Stimulated activated CD8-positive, alpha-beta memory T cell treated with anti-CD3 and anti-CD28 coated beads, Interleukin-15, amount 100 ng/mL, for 48 hours (primary cell): ENCODE measurements around the gene UNC5B.

Experiments used
- DNase-seq, 2 donors: peaks; one replicate each; pipeline ENCODE4 v3.0.0-alpha.2; 2020; ENCODE audit warnings: low read depth in 2 of 2

Gene UNC5B

GRCh38 chr10:71239131-71239915 is 27.0 kb downstream of the UNC5B start:
- DNase-seq = no peak

- DNase-seq = no peak
These were observed 27.8 kb downstream of the UNC5B start for GRCh38 chr10:71239946-71240795.

GRCh38 chr10:71241114-71241829 is 28.9 kb downstream of the UNC5B start:
- no peak for DNase-seq

GRCh38 chr10:71241830-71242621 is 29.7 kb downstream of the UNC5B start:
- DNase-seq = no peak

GRCh38 chr10:71242622-71243009 is 30.2 kb downstream of the UNC5B start:
- DNase-seq = no peak

GRCh38 chr10:71243756-71244395 is 31.5 kb downstream of the UNC5B start:
- no peak for DNase-seq

- no peak for DNase-seq
These were observed 32.4 kb downstream of the UNC5B start for GRCh38 chr10:71244431-71245419.

GRCh38 chr10:71245420-71246325 is 33.3 kb downstream of the UNC5B start:
- no peak for DNase-seq

GRCh38 chr10:71246591-71247413 is 34.4 kb downstream of the UNC5B start:
- no peak for DNase-seq

GRCh38 chr10:71247414-71247705 is 35.0 kb downstream of the UNC5B start:
- DNase-seq = no peak

- no peak for DNase-seq
These were observed 35.4 kb downstream of the UNC5B start for GRCh38 chr10:71247804-71248203.

- DNase-seq = no peak
These were observed 35.8 kb downstream of the UNC5B start for GRCh38 chr10:71248210-71248609.

GRCh38 chr10:71249996-71250395 is 37.6 kb downstream of the UNC5B start:
- no peak for DNase-seq

- DNase-seq = no peak
These were observed 38.0 kb downstream of the UNC5B start for GRCh38 chr10:71250405-71250804.

- no peak for DNase-seq
These were observed 38.5 kb downstream of the UNC5B start for GRCh38 chr10:71250842-71251241.

- DNase-seq = no peak
These were observed 38.9 kb downstream of the UNC5B start for GRCh38 chr10:71251319-71251718.

- DNase-seq = no peak
These were observed 39.9 kb downstream of the UNC5B start for GRCh38 chr10:71252220-71252619.
